ENCODE measurements around the gene CTIF.

- TF ChIP-seq, protein P1, sequence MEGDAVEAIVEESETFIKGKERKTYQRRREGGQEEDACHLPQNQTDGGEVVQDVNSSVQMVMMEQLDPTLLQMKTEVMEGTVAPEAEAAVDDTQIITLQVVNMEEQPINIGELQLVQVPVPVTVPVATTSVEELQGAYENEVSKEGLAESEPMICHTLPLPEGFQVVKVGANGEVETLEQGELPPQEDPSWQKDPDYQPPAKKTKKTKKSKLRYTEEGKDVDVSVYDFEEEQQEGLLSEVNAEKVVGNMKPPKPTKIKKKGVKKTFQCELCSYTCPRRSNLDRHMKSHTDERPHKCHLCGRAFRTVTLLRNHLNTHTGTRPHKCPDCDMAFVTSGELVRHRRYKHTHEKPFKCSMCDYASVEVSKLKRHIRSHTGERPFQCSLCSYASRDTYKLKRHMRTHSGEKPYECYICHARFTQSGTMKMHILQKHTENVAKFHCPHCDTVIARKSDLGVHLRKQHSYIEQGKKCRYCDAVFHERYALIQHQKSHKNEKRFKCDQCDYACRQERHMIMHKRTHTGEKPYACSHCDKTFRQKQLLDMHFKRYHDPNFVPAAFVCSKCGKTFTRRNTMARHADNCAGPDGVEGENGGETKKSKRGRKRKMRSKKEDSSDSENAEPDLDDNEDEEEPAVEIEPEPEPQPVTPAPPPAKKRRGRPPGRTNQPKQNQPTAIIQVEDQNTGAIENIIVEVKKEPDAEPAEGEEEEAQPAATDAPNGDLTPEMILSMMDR (IDR thresholded peaks at IDR 0.05; ENCODE audit: low read length), result no peak
- TF ChIP-seq EZH2phosphoT487 (IDR thresholded peaks at IDR 0.05; ENCODE audit: low read length) (no peak), EZH2 (optimal IDR thresholded peaks at IDR 0.05; ENCODE audit: low read depth, low read length) (no peak)
Observed at GRCh38 chr18:48843596-48843995, 304.8 kb downstream of the CTIF start.

Measured in MM.1S (cell line).